GM19193 (cell line): Measurements from ENCODE around the gene MYO1E.

Experiments used
- POLR2A ChIP-seq: IDR thresholded peaks from 4 replicates; pipeline ENCODE4 v1.6.1; 2011; ENCODE audit not compliant: insufficient read depth, insufficient read length; ENCODE audit errors: extremely low read depth

The MYO1E gene

GRCh38 chr15:59197454-59197853, 175.2 kb downstream of the MYO1E start:
- no peak for TF ChIP-seq POLR2A

DNA sequence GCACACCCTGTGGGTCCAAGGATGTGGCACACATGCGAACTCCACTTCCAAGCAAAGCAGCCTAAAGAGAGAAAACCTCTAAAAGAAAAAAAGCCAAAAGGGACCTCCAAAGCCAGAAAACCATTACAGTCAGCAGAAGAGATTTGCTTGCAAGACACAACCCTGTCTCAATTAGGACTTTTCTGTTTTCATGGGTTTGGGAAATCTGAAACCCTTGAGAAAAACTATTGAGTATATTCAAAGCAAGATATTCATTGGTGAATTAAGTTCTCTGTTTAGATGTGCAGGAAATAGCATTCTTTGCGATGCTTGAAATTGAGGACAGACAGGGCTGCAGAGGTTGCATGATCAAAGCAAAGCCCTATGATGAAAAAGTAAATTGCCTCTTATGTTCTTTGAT, 176.3 kb downstream of the MYO1E start:
- no peak for TF ChIP-seq POLR2A

- TF ChIP-seq POLR2A = no peak
Measured at GRCh38 chr15:59194639-59195325, 177.9 kb downstream of the MYO1E start.

DNA sequence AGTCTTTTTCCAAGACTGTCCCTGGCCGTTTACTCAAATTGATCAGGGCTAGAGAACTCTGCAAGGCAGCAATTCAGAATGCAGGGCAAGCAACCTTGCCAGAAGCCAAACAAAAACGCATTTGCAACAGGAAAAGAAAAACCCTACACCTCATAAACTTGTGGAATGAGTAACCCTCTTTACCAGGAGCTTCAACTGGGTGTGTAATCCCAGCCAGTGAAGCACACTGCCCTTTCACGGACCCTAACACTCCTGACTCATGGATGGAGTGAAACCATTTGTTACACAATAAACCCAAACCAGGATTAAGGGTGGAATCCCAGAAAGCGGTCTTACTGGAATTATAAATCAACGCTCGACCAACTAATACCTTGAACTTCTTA, 180.8 kb downstream of the MYO1E start:
- TF ChIP-seq POLR2A = no peak

DNA sequence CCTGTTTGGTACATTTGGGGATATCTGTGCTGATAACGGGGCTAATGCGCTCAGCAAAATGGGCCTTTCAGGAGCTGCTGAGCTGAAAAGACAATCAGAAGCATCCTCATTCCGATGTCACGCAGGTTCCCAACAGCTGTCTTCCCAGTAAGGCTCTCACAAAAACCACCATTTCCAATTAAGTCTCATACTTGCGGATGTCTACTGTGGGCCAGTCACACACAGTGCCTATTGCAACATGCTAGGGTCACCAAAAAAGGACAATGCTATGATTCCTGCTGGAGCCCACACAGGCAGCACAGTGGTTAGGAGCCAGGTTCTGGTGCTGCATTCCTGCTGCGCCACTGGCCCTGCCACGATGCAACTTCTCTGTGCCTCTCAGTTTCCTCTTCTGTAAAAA, 182.4 kb downstream of the MYO1E start:
- TF ChIP-seq POLR2A = no peak

- TF ChIP-seq POLR2A = no peak
Measured at GRCh38 chr15:59189241-59189640, 183.4 kb downstream of the MYO1E start.

- no peak for TF ChIP-seq POLR2A
Measured at GRCh38 chr15:59186501-59186900, 186.2 kb downstream of the MYO1E start.

DNA sequence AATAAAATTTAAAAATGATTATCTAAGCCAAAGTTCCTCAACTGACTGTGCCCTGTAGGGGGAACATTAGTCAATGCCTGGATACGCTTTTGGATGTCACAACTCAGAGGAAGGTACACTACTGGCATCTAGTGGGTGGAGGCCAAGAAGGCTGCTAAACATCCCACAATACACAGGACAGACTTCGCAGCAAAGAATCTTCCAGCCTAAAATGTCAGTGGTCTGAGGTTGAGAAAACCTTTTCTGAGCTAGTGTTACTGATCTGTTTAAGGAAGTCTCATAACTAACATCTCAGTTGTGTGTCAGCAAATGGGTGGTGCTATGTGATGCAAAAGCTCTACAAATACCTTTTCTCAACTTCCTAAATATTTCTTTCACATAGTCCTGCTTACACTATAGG, 186.9 kb downstream of the MYO1E start:
- TF ChIP-seq POLR2A = no peak

DNA sequence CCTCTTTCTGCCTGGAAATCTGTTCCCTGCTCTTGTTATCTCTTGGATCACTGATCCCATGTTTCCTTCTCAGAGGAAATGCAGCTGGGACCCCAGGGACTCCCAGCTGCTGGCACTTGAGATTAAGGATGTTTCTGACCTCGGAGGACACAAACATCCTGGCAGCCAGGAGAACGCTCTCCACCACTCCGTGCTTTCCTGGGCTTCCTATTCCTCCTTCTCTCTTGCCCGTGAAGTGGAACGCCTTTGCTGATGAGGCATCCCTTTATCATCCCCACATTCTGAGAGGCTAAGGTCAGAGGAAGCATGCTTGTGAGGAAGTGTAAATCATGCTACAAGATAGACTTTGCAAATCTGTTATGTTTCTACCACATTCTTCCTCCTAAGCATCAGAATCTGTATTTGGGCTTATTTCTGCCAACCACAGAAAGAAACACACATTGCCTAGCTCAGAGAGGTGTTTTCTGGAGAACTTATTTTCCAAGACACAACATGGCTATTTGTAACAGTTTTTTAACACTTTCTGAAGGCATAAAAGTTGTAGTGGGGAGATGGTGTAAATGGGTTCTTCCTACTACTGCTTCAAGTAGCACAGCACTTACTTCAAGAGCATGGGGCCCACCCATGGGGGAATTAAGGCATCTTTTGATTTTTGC, 191.6 kb downstream of the MYO1E start:
- no peak for TF ChIP-seq POLR2A

DNA sequence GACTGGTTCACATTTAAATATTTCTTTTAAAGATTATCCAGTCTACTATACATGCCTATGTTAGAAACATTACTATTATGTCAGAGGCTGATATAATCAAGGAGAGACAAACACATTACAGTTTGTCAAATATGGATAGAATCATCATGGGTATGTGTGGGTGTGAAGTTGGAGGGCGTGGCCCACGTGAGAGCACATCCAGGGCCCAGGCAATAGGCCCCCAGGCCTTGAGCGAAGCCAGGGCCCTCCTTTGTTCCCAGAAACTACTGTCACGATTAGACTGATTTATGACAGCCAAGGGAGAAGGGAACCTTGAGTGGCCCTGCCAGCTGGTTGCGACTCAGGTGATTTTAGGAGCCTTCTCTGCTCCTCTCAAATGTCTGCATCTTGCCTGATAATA, 193.0 kb downstream of the MYO1E start:
- no peak for TF ChIP-seq POLR2A

- no peak for TF ChIP-seq POLR2A
Measured at GRCh38 chr15:59178151-59178695, 194.4 kb downstream of the MYO1E start.

- no peak for TF ChIP-seq POLR2A
Measured at GRCh38 chr15:59177317-59177660, 195.4 kb downstream of the MYO1E start.

DNA sequence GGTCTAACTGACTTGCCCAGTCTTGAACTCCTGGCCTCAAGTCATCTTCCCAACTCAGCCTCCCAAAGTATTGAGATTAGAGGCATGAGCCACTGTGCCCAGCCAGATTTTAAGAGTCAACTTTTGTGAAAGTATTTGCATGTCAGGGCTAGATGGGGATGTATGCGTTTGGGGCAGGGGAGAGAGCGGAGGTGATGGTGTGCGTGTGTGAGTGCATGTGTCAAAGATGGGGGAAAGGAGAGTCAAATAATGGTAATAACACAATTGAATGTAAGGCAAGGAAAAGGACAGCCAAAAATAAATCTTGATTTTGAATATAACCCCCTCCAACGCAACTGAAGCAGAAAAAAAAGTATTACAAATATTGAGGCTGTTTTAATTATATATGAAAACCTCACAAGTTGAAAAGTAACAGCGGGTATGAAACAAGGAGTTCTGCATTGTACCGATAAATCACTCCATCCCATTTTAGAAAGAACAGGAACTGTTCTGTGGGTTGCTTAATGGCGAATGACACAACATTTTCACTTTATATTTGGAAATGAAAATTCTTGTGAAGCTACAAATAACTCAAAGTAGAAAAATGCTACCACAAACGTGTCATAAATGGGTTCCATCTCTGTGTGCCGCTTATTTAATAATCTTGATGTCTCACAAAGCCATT, 195.9 kb downstream of the MYO1E start:
- no peak for TF ChIP-seq POLR2A

DNA sequence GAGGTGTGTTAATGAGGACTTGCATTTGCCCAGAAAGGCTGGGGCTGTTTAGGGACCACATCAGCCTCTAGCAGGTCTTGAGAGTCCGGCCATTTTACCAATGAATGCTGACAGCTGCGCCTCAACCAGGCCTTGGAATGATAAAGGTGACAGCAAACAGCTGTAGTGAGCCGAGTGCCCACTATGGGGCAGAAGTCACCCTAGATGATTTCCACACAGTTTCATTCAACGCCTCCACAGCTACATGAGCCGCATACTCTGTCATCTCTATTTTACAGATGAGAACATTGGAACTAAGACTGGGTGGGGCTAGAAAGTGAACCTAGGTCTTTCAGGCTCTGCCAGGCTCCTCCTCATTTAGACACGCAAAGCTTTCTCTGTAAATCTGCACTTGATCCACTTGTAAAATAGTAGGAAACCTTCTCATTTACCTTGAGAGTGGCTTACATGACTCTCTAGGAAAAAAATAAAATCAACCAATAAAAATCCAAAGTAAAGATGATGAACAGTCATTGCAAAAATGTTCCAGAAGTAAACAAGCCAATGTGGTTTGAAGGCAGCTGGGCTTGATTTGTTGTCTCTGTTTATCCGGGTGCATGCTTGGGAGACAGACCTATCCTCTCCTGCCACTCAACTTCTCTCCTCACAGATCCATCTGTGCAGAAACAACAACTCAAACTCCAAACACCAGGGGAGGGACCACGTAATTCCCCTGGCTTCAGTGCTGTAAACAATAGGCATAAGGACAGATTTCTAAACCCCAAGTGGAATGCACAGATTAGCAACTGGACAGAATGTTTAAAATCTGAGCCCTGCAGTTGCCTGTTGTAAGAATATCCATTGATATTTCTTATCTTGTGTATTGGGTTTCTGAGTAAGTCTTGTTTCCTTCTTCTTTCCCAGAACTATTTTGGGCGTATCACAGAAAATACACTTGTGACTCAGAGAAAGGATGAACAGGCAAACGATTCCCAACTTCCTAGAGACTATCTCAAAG, 197.5 kb downstream of the MYO1E start:
- TF ChIP-seq POLR2A = no peak

GRCh38 chr15:59174151-59174834, 198.4 kb downstream of the MYO1E start:
- no peak for TF ChIP-seq POLR2A

- no peak for TF ChIP-seq POLR2A
Measured at GRCh38 chr15:59173194-59173593, 199.5 kb downstream of the MYO1E start.
